Measurements from ENCODE around the gene NEK1. TPM values are rescaled to one million over a fixed set of nuclear protein-coding genes. Genes with fewer than 3 reads are reported as not detected.

Gene NEK1
- total RNA-seq, 3 donors from 2014 or later: 8.2 to 16.6 (median 10.8) TPM

DNA sequence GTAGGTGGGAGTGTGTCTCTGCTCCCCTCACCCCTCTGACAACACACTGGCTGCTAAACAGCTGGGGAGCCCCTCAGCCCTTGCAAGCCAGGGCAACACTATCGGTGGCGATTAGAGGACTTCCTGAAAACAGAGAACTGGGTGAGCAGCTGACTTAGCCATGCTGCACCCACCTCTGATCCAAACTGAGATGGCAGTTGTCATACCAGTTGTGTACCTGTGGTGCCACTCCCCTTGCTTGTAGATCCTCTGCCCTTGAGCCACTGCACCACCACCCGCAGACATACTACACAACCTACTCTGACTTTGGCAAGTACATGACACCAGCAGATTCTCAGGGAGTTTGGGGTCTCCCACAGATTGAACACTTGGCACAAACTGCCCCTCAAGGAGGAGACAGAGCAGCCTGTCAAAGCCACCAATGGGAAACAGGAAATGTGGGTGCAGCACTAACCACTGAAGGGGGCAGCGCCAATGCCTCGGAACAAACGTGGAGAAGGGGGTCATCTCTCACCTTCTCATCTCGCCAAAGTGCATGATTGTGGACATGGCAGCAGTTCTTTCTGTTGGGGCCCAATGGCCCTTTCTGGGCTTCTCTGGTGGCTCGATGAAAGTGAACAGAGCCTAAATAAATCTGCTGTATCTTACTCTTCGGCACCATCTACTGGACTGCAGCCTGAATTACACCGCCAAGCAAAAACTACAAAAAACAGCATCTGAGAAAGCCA is 119.8 kb downstream of the NEK1 start:
- intact Hi-C loops (cut with DNase I, micrococcal nuclease): no loop called here
- Histone ChIP-seq H3K4me3 (no peak overlapping the region), H3K4me1 (ENCODE audit: low read depth) (no peaks in the 10 kb centered on the region), H3K9me3 (peaks cover 8% of the 10 kb centered on the region), H3K36me3 (ENCODE audit: low read depth) (no peaks in the 10 kb centered on the region)
- DNase-seq: peak in 1 of 3 donors; percentile 46
- TF ChIP-seq, protein P1, sequence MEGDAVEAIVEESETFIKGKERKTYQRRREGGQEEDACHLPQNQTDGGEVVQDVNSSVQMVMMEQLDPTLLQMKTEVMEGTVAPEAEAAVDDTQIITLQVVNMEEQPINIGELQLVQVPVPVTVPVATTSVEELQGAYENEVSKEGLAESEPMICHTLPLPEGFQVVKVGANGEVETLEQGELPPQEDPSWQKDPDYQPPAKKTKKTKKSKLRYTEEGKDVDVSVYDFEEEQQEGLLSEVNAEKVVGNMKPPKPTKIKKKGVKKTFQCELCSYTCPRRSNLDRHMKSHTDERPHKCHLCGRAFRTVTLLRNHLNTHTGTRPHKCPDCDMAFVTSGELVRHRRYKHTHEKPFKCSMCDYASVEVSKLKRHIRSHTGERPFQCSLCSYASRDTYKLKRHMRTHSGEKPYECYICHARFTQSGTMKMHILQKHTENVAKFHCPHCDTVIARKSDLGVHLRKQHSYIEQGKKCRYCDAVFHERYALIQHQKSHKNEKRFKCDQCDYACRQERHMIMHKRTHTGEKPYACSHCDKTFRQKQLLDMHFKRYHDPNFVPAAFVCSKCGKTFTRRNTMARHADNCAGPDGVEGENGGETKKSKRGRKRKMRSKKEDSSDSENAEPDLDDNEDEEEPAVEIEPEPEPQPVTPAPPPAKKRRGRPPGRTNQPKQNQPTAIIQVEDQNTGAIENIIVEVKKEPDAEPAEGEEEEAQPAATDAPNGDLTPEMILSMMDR (IDR thresholded peaks at IDR 0.05): peak; percentile 64
- peak; percentile 73 for ATAC-seq

DNA sequence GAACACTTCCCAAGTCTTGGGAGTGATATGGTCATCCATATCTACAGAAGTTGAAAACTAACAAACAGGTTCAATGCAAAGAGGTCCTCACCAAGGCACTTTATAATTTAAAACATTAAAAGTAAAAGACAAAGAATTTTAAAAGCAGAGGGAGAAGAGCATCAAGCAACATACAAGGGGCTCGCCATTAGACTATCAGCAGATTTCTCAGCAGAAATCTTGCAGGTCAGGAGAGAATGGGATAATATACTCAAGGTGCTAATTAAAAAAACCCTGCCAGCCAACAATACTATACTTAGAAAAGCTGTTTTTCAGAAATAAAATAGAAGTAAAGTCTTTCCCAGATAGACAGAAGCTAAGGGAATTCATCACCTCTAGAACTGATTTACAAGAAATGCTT is 121.2 kb downstream of the NEK1 start:
- H3K36me3 ChIP-seq (ENCODE audit: low read depth): no peaks in the 10 kb centered on the region
- no peak for ATAC-seq

DNA sequence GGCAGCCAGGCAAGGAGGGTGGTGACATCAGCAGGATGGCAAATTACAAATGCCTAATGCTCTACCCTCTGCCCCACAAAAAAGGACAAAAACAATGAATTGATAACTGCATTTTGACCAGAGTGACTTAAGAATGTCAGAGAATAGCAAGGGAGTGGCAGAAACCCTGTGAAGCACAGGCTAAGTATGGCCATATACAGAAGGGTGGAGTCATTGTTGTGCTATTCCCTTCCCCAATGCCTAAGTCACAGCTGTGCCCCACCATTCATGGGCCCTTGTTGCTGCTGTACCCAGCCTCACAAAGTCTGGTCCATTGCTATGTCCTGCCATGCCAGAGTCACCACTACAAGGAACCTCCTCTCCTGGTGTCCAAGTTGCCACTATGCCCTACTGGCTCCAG is 123.1 kb downstream of the NEK1 start:
- TF ChIP-seq, protein P1 (IDR thresholded peaks at IDR 0.05): no peak
- no peaks in the 10 kb centered on the region for H3K36me3 ChIP-seq (ENCODE audit: low read depth)
- DNase-seq (no peak), ATAC-seq (peak; percentile 18)
- peaks cover 8% of the 10 kb centered on the region for H3K9me3 ChIP-seq
- H3K4me1 ChIP-seq (ENCODE audit: low read depth): no peaks in the 10 kb centered on the region
- intact Hi-C loops (cut with DNase I, micrococcal nuclease): loop anchor here in 1 of 2 donors (10.0 kb wide), 1 partner anchor 465 kb away; no protein-coding TSS in a partner anchor
- no peak overlapping the region for H3K4me3 ChIP-seq

More for the DNA sequence above, 121.2 kb downstream of the NEK1 start:
- intact Hi-C loops (cut with DNase I, micrococcal nuclease): no loop called here
- no peak overlapping the region for H3K4me3 ChIP-seq
- TF ChIP-seq, protein P1 (IDR thresholded peaks at IDR 0.05): no peak
- DNase-seq: no peak
- no peaks in the 10 kb centered on the region for H3K4me1 ChIP-seq (ENCODE audit: low read depth)
- peaks cover 8% of the 10 kb centered on the region for H3K9me3 ChIP-seq

DNA sequence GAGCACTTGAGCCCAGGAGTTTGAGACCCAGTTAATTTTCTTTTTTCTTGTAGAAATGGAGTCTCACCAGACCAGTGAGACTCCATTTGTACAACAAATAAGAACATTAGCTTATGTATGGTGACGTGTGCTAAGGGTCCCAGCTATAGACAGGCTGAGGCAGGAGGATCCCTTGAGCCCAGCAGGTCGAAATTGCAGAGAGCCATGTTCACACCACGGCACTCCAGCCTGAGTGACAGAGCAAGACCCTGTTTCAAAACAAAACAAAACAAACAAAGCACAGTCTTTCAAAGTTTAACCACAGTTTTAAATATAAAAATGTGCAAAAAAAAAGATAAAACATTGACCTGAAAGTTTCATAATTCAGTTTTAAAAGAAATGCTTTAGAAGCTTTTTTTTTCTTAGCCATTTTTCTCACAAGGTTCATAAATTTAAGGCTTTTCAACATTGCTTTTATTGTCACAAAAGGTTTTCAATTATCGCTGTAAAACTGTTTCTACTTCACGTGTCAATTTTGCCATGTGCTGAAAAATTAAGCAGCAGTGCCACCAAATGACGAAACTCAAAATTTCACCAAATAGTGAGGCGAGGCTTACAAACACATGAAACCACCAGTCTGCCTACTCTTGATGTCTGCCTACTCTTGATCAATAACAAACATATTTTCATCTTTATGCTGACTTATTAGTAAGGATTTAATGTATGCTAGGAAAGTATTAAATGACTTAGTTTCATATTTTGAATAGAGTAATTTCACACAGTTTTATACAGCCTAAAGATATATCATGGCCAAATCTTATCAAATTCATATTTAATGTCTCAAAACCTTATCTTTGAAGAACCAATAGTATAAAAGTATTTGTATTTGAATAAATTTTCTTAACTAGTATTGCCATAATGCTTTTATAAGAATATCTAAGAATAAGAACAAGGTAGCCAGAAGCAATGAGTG is 126.3 kb downstream of the NEK1 start:
- Histone ChIP-seq H3K9me3 (no peaks in the 10 kb centered on the region), H3K4me3 (no peak overlapping the region), H3K4me1 (ENCODE audit: low read depth) (no peaks in the 10 kb centered on the region), H3K36me3 (ENCODE audit: low read depth) (no peaks in the 10 kb centered on the region)
- DNase-seq (peak in 1 of 3 donors; percentile 71), ATAC-seq (peak; percentile 61)
- intact Hi-C loops (cut with DNase I, micrococcal nuclease): loop anchor here (2.0 to 10.0 kb wide), 2 partner anchors 461 to 563 kb away; no protein-coding TSS in a partner anchor
- TF ChIP-seq, protein P1 (IDR thresholded peaks at IDR 0.05): no peak

DNA sequence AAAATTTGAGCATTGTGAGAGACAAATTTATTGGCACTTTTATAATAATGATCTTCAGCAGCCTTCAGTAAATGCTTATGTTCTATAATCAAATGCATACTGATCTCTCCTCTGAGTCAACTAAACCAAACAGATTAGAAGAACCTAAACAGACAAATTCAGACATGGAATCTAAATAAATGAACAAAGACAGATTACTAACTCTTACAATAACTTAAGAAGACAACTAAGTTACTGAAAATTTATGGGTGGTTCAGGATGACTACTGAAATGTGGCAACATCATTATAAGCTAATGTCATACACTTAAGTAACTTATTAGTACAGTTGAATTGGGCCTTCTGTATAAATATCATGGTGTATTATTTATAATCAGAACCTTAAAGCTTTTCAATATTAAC is 127.3 kb downstream of the NEK1 start:
- DNase-seq (no peak), ATAC-seq (no peak)
- TF ChIP-seq, protein P1 (IDR thresholded peaks at IDR 0.05): no peak
- H3K36me3 ChIP-seq (ENCODE audit: low read depth): no peaks in the 10 kb centered on the region
- no peak overlapping the region for H3K4me3 ChIP-seq
- no peaks in the 10 kb centered on the region for H3K4me1 ChIP-seq (ENCODE audit: low read depth)
- H3K9me3 ChIP-seq: no peaks in the 10 kb centered on the region
- intact Hi-C loops (cut with DNase I, micrococcal nuclease): loop anchor here in 1 of 2 donors (10.0 kb wide), 1 partner anchor 460 kb away; no protein-coding TSS in a partner anchor
